Measurements from ENCODE around the gene RNF135.
"Not testable (repeated sequence)": the region's sequence is repeated elsewhere in the genome, so short reads cannot be mapped to it uniquely, and the experiment has no call there.

The RNF135 gene

GRCh38 chr17:30954046-30954830, 16.6 kb upstream of the RNF135 start:
- no peak for DNase-seq (ENCODE audit: low read depth)

GRCh38 chr17:30956764-30957374, 14.0 kb upstream of the RNF135 start:
- DNase-seq (ENCODE audit: low read depth): no peak

GRCh38 chr17:30957741-30958140, 13.1 kb upstream of the RNF135 start:
- DNase-seq (ENCODE audit: low read depth): no peak

- DNase-seq (ENCODE audit: low read depth): no peak
Measured at GRCh38 chr17:30958187-30958586, 12.7 kb upstream of the RNF135 start.

- DNase-seq (ENCODE audit: low read depth): no peak
Measured at GRCh38 chr17:30961209-30962188, 9.3 kb upstream of the RNF135 start.

- not testable (repeated sequence) for DNase-seq (ENCODE audit: low read depth)
Measured at GRCh38 chr17:30964312-30964711, 6.5 kb upstream of the RNF135 start.

- DNase-seq (ENCODE audit: low read depth): no peak
Measured at GRCh38 chr17:30964876-30965275, 6.0 kb upstream of the RNF135 start.

- DNase-seq (ENCODE audit: low read depth): no peak
Measured at GRCh38 chr17:30965686-30966085, 5.2 kb upstream of the RNF135 start.

- not testable (repeated sequence) for DNase-seq (ENCODE audit: low read depth)
Measured at GRCh38 chr17:30967911-30968310, 2.9 kb upstream of the RNF135 start.

- DNase-seq (ENCODE audit: low read depth): no peak
Measured at GRCh38 chr17:30969989-30970830, 629 bp upstream of the RNF135 start.

- DNase-seq (ENCODE audit: low read depth): no peak
Measured at GRCh38 chr17:30975042-30975820, 4.4 kb downstream of the RNF135 start.

- DNase-seq (ENCODE audit: low read depth): not testable (repeated sequence)
Measured at GRCh38 chr17:30979919-30980318, 9.1 kb downstream of the RNF135 start.

- no peak for DNase-seq (ENCODE audit: low read depth)
Measured at GRCh38 chr17:30981531-30982519, 11.0 kb downstream of the RNF135 start.

GRCh38 chr17:30982855-30983254, 12.0 kb downstream of the RNF135 start:
- no peak for DNase-seq (ENCODE audit: low read depth)

GRCh38 chr17:30990458-30990857, 19.6 kb downstream of the RNF135 start:
- no peak for DNase-seq (ENCODE audit: low read depth)

- no peak for DNase-seq (ENCODE audit: low read depth)
Measured at GRCh38 chr17:30992551-30992950, 21.7 kb downstream of the RNF135 start.

GRCh38 chr17:30995347-30995746, 24.5 kb downstream of the RNF135 start:
- no peak for DNase-seq (ENCODE audit: low read depth)

GRCh38 chr17:30996486-30996885, 25.6 kb downstream of the RNF135 start:
- no peak for DNase-seq (ENCODE audit: low read depth)

GRCh38 chr17:30997270-30997669, 26.4 kb downstream of the RNF135 start:
- DNase-seq (ENCODE audit: low read depth): no peak

GRCh38 chr17:30997842-30998241, 27.0 kb downstream of the RNF135 start:
- no peak for DNase-seq (ENCODE audit: low read depth)

Measured in activated T-cell treated with anti-CD3 and anti-CD28 coated beads for 1 hour (primary cell).